Measurements from ENCODE around the gene DYRK1A. TPM values are rescaled to one million over a fixed set of nuclear protein-coding genes. Genes with fewer than 3 reads are reported as not detected.

DYRK1A gene
- total RNA-seq, 1 donor from 2014 or later, result 108 TPM

GRCh38 chr21:37571442-37571841 lies 204.9 kb downstream of the DYRK1A start:
- Mint-ChIP-seq H3K4me3 (no peak overlapping the region), H3K36me3 (no peaks in the 10 kb centered on the region), H3K27me3 (ENCODE audit: insufficient read depth, low read depth) (peaks cover 10% of the 10 kb centered on the region), H3K4me1 (peaks cover 6% of the 10 kb centered on the region), H3K27ac (no peak overlapping the region), H3K9me3 (peaks cover 7% of the 10 kb centered on the region)
- Histone ChIP-seq H3K9me3 (ENCODE audit: low read depth) (no peaks in the 10 kb centered on the region), H3K9ac (no peak overlapping the region), H3F3A (ENCODE audit: low read depth) (no peaks in the 10 kb centered on the region), H3K4me2 (no peak overlapping the region), H3K4me1 (no peaks in the 10 kb centered on the region), H4K20me1 (ENCODE audit: low read depth) (no peaks in the 10 kb centered on the region), H3K27ac (no peak overlapping the region), H3K36me3 (no peaks in the 10 kb centered on the region), H2AFZ (replicated peaks) (no peak overlapping the region), H3K4me3 (no peak overlapping the region), H3K79me2 (ENCODE audit: low read depth) (no peaks in the 10 kb centered on the region), H3K27me3 (no peaks in the 10 kb centered on the region)
- no peak for DNase-seq (ENCODE audit: low spot score)
- TF ChIP-seq EZH2 (IDR thresholded peaks at IDR 0.05) (no peak), CTCF (IDR thresholded peaks at IDR 0.05) (no peak), EZH2phosphoT487 (IDR thresholded peaks at IDR 0.05) (no peak)

GRCh38 chr21:37574316-37574715 lies 207.7 kb downstream of the DYRK1A start:
- Mint-ChIP-seq H3K4me3 (no peak overlapping the region), H3K4me1 (peaks cover under 1% of the 10 kb centered on the region), H3K27ac (no peak overlapping the region), H3K36me3 (no peaks in the 10 kb centered on the region), H3K27me3 (ENCODE audit: insufficient read depth, low read depth) (peaks cover 12% of the 10 kb centered on the region), H3K9me3 (peaks cover 18% of the 10 kb centered on the region)
- H3K4me2 ChIP-seq, result no peak overlapping the region
- H3K27ac ChIP-seq, result no peak overlapping the region
- no peaks in the 10 kb centered on the region for H4K20me1 ChIP-seq (ENCODE audit: low read depth)
- H3K4me3 ChIP-seq, result no peak overlapping the region
- no peaks in the 10 kb centered on the region for H3K36me3 ChIP-seq
- H3K4me1 ChIP-seq, result no peaks in the 10 kb centered on the region
- no peak for TF ChIP-seq CTCF (IDR thresholded peaks at IDR 0.05)
- TF ChIP-seq EZH2phosphoT487 (IDR thresholded peaks at IDR 0.05), result no peak
- no peak for TF ChIP-seq EZH2 (IDR thresholded peaks at IDR 0.05)
- H3K9me3 ChIP-seq (ENCODE audit: low read depth), result peaks cover 6% of the 10 kb centered on the region
- no peak overlapping the region for H3K9ac ChIP-seq
- H2AFZ ChIP-seq (replicated peaks), result no peak overlapping the region
- no peaks in the 10 kb centered on the region for H3K27me3 ChIP-seq
- H3F3A ChIP-seq (ENCODE audit: low read depth), result no peaks in the 10 kb centered on the region
- no peak for DNase-seq (ENCODE audit: low spot score)
- H3K79me2 ChIP-seq (ENCODE audit: low read depth), result no peaks in the 10 kb centered on the region

- H3K9ac ChIP-seq, result no peak overlapping the region
- no peak for DNase-seq (ENCODE audit: low spot score)
- H3K4me1 Mint-ChIP-seq, result no peaks in the 10 kb centered on the region
- H3K4me3 ChIP-seq, result no peak overlapping the region
- peaks cover 6% of the 10 kb centered on the region for H3K9me3 ChIP-seq (ENCODE audit: low read depth)
- no peaks in the 10 kb centered on the region for H3F3A ChIP-seq (ENCODE audit: low read depth)
- H3K4me3 Mint-ChIP-seq, result no peak overlapping the region
- no peaks in the 10 kb centered on the region for H3K36me3 Mint-ChIP-seq
- no peak overlapping the region for H3K27ac ChIP-seq
- no peaks in the 10 kb centered on the region for H3K27me3 ChIP-seq
- H3K27me3 Mint-ChIP-seq (ENCODE audit: insufficient read depth, low read depth), result peaks cover 12% of the 10 kb centered on the region
- no peaks in the 10 kb centered on the region for H4K20me1 ChIP-seq (ENCODE audit: low read depth)
- H3K79me2 ChIP-seq (ENCODE audit: low read depth), result no peaks in the 10 kb centered on the region
- H3K27ac Mint-ChIP-seq, result no peak overlapping the region
- H3K9me3 Mint-ChIP-seq, result peaks cover 23% of the 10 kb centered on the region
- peaks cover 3% of the 10 kb centered on the region for H3K36me3 ChIP-seq
- TF ChIP-seq EZH2 (IDR thresholded peaks at IDR 0.05) (no peak), EZH2phosphoT487 (IDR thresholded peaks at IDR 0.05) (no peak), CTCF (IDR thresholded peaks at IDR 0.05) (no peak)
- no peaks in the 10 kb centered on the region for H3K4me1 ChIP-seq
- no peak overlapping the region for H2AFZ ChIP-seq (replicated peaks)
- no peak overlapping the region for H3K4me2 ChIP-seq
These were observed 208.2 kb downstream of the DYRK1A start for GRCh38 chr21:37574751-37575150.

All from neural progenitor cell (in vitro differentiated cells).